Endothelial cell of umbilical vein (primary cell): ENCODE data around the gene REEP1. TPM values are rescaled to one million over a fixed set of nuclear protein-coding genes. Genes with fewer than 3 reads are reported as not detected.

Experiments used
- BruUV-seq: library from RNA; stranded (reverse); fragments of 400-500 nt; replicated peaks from 2 replicates; lab custom pipeline; 2021; lab: Mats Ljungman, UMichigan
- CTCF ChIA-PET: fragments of 300-600, 350-600 bp; sonication (Branson Sonifier 250); formaldehyde crosslinking; loops from one replicate; lab custom pipeline; 2021; ENCODE audit warnings: antibody characterized with exemption, inconsistent platforms; lab: Charles Lee
- POLR2A ChIA-PET: fragments of 300-600, 350-600 bp; sonication (Branson Sonifier 250); formaldehyde crosslinking; loops from one replicate; lab custom pipeline; 2021; ENCODE audit warnings: antibody characterized with exemption, inconsistent platforms; lab: Charles Lee
- DNase-seq: peaks from one replicate; pipeline ENCODE4 v3.0.0-alpha.2; 2011; ENCODE audit warnings: low read depth, low spot score
- FAIRE-seq: peaks from 2 replicates; lab custom pipeline; 2011; peaks lifted over from hg19 to GRCh38; lab: Jason Lieb, UNC
- H2AFZ ChIP-seq: 2 replicates; pipeline ENCODE4 v1.6.0; 2012; ENCODE audit warnings: low read depth, low read length, control low read depth, inconsistent platforms
- H3K27ac ChIP-seq: 2 replicates; pipeline ENCODE4 v1.5.1; 2011; ENCODE audit warnings: low read depth, mild to moderate bottlenecking, control low read depth, low read length, moderate library complexity; ENCODE audit not compliant: insufficient read depth
- H3K27me3 ChIP-seq, 2 experiments: 2 replicates each; pipeline versions ENCODE4 v1.6.0 to v1.6.1; 2011; ENCODE audit warnings: low read length in 2 of 2, mixed read lengths in 1 of 2; ENCODE audit not compliant: control insufficient read depth in 2 of 2, insufficient read depth in 2 of 2
- H3K36me3 ChIP-seq, 2 experiments: 2 replicates in 1 of 2; 3 replicates in 1 of 2; pipeline ENCODE4 v1.5.1; 2011; ENCODE audit warnings: low read length in 2 of 2, mild to moderate bottlenecking in 1 of 2, moderate library complexity in 1 of 2; ENCODE audit not compliant: control insufficient read depth in 2 of 2, insufficient read depth in 2 of 2; ENCODE audit errors: extremely low read depth in 1 of 2
- H3K4me1 ChIP-seq: 3 replicates; pipeline ENCODE4 v1.5.1; 2011; ENCODE audit warnings: mild to moderate bottlenecking, low read length; ENCODE audit not compliant: control insufficient read depth, insufficient read depth; ENCODE audit errors: extremely low read depth
- H3K4me2 ChIP-seq: 2 replicates; pipeline ENCODE4 v1.6.1; 2011; ENCODE audit warnings: low read length, control low read depth, mixed read lengths; ENCODE audit not compliant: insufficient read depth
- H3K4me3 ChIP-seq, 3 experiments: fragments of 200-600 bp in 1 of 3; sonication (generic), shearing (Covaris generic) in 1 of 3; replicated peaks in 1 of 3; 2 replicates each; pipeline ENCODE4 v1.5.1; 2011 to 2016; ENCODE audit warnings: control low read depth in 3 of 3, low read length in 3 of 3, mild to moderate bottlenecking in 2 of 3, inconsistent platforms in 1 of 3, low read depth in 1 of 3, moderate library complexity in 1 of 3; ENCODE audit not compliant: insufficient read depth in 1 of 3
- H3K79me2 ChIP-seq: 2 replicates; pipeline ENCODE4 v1.6.0; 2012; ENCODE audit warnings: low read length, inconsistent platforms; ENCODE audit not compliant: control insufficient read depth, insufficient read depth
- H3K9ac ChIP-seq: replicated peaks from 2 replicates; pipeline ENCODE3; 2011; ENCODE audit warnings: low read length, control low read depth; ENCODE audit not compliant: insufficient read depth; ENCODE audit errors: extremely low read depth
- H3K9me1 ChIP-seq: replicated peaks from 3 replicates; pipeline ENCODE4 v1.6.0; 2011; ENCODE audit warnings: mild to moderate bottlenecking, low read length; ENCODE audit not compliant: control insufficient read depth, insufficient read depth; ENCODE audit errors: extremely low read depth
- H3K9me3 ChIP-seq: replicated peaks from 2 replicates; pipeline ENCODE4 v1.5.1; 2012; ENCODE audit warnings: low read length, inconsistent platforms; ENCODE audit not compliant: control insufficient read depth, insufficient read depth
- H4K20me1 ChIP-seq: replicated peaks from 2 replicates; pipeline ENCODE3; 2011; ENCODE audit warnings: mild to moderate bottlenecking, low read length; ENCODE audit not compliant: control insufficient read depth, insufficient read depth; ENCODE audit errors: extremely low read depth
- CTCF ChIP-seq, 2 donors: IDR thresholded peaks; 1 replicate in 1 of 2; 2 replicates in 1 of 2; pipeline ENCODE4 v1.5.1; 2011; ENCODE audit warnings: low read length in 2 of 2, mild to moderate bottlenecking in 2 of 2, moderate library complexity in 2 of 2, control low read depth in 1 of 2, inconsistent platforms in 1 of 2, low read depth in 1 of 2; ENCODE audit not compliant: insufficient read depth in 1 of 2; ENCODE audit errors: extremely low read depth in 1 of 2
- EZH2 ChIP-seq: IDR thresholded peaks from 2 replicates; pipeline ENCODE4 v1.6.1; 2012; ENCODE audit warnings: borderline replicate concordance, low read depth, mild to moderate bottlenecking, moderate library complexity, low read length, inconsistent platforms; ENCODE audit not compliant: severe bottlenecking
- FOS ChIP-seq: IDR thresholded peaks from 2 replicates; pipeline ENCODE4 v1.6.1; 2011; ENCODE audit warnings: mild to moderate bottlenecking, low read length, moderate library complexity, borderline replicate concordance; ENCODE audit not compliant: insufficient read depth
- GATA2 ChIP-seq: IDR thresholded peaks from 2 replicates; pipeline ENCODE4 v1.7.0; 2011; ENCODE audit warnings: low read depth, mild to moderate bottlenecking, moderate library complexity, mixed read lengths, low read length; ENCODE audit not compliant: insufficient read length, insufficient read depth
- JUN ChIP-seq: IDR thresholded peaks from 2 replicates; pipeline ENCODE4 v1.6.1; 2011; ENCODE audit warnings: borderline replicate concordance, low read depth; ENCODE audit not compliant: insufficient read length, insufficient read depth
- MYC ChIP-seq: IDR thresholded peaks from one replicate; pipeline ENCODE4 v1.6.1; 2011; ENCODE audit warnings: mild to moderate bottlenecking, low read depth, low read length
- POLR2A ChIP-seq: IDR thresholded peaks from 2 replicates; pipeline ENCODE4 v1.6.1; 2012; ENCODE audit warnings: low read depth, mild to moderate bottlenecking, control low read depth, low read length
- POLR2AphosphoS5 ChIP-seq: IDR thresholded peaks from 2 replicates; pipeline ENCODE4 v1.6.1; 2012; ENCODE audit warnings: low read depth, mild to moderate bottlenecking, control low read depth, low read length, moderate library complexity; ENCODE audit not compliant: insufficient read depth
- dilution Hi-C: fragments of 300-500 bp; cut with MboI; formaldehyde crosslinking; loops from one replicate; pipeline ENCODE4 v1.15.0; 2019; ENCODE audit warnings: low sequenced_read_pairs; ENCODE audit not compliant: extremely low pct_ligation_motif_present
- intact Hi-C: fragments of 100-400 bp; cut with micrococcal nuclease; formaldehyde crosslinking; loops from one replicate; pipeline ENCODE4 v1.10.0; 2022
- polyA plus RNA-seq, 4 experiments: library from polyadenylated mRNA; depleted of rRNA in 3 of 4; stranded (reverse) in 3 of 4; unstranded in 1 of 4; fragments of >200 nt; gene quantifications; 2 replicates each; pipeline versions ENCODE4 v1.2.1 to v1.2.3, GENCODE V29; 2011 to 2012; ENCODE audit warnings: missing spikeins in 1 of 4
- total RNA-seq: library from RNA; stranded (reverse); gene quantifications from 2 replicates; pipeline ENCODE4 v1.2.3, GENCODE V29; 2021
- TF ChIP-seq, protein P1 (sequence below): IDR thresholded peaks from 2 replicates; pipeline ENCODE4 v1.6.1; 2011; ENCODE audit not compliant: insufficient read depth, insufficient read length

The REEP1 gene
- total and polyA plus RNA-seq, 2 donors (not counting 3 experiments of a cell fraction or from before 2014, with no cell fraction given): 0.11 to 0.53 TPM

DNA sequence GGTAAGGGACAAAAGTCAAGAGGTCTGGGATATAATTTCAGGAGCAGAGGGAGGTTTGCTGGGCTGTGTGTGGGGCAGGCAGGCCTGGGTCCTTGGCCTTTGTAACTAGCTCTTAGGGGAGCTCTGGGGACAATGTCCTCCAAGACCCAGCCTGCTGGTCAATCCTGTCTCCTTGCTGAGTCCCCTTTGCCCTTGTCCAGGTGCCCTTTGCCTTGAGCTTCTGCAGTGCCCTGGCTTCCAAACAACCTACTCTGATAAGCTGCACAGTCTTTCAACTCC is 30.0 kb upstream of the REEP1 start:
- FAIRE-seq (no peak), DNase-seq (no peak)
- intact Hi-C loops (loop anchor here (5.0 kb wide), 1 partner anchor 70 kb away; no protein-coding TSS in a partner anchor), dilution Hi-C loops (no loop called here)
- H3K36me3 ChIP-seq: no peaks in the 10 kb centered on the region
- peaks cover 3% of the 10 kb centered on the region for H3K4me1 ChIP-seq
- no peaks in the 10 kb centered on the region for H3K9me3 ChIP-seq
- TF ChIP-seq FOS: no peak
- ChIA-PET POLR2A (no interaction called here), CTCF (interaction anchor here (1.0 to 2.3 kb wide), 4 partner anchors 69 to 540 kb away, joined by 3 to 20 read pairs (median 4); no protein-coding TSS in a partner anchor)
- H3K27ac ChIP-seq: no peak overlapping the region
- no peak overlapping the region for H2AFZ ChIP-seq
- H3K4me3 ChIP-seq: no peak overlapping the region
- H3K4me2 ChIP-seq: no peak overlapping the region
- H3K27me3 ChIP-seq: peaks cover 0 to 2% of the 10 kb centered on the region in 2 experiments
- no peaks in the 10 kb centered on the region for H4K20me1 ChIP-seq
- BruUV-seq: no TSS peak
- H3K9me1 ChIP-seq: no peaks in the 10 kb centered on the region
- no peaks in the 10 kb centered on the region for H3K79me2 ChIP-seq
- no peak overlapping the region for H3K9ac ChIP-seq

DNA sequence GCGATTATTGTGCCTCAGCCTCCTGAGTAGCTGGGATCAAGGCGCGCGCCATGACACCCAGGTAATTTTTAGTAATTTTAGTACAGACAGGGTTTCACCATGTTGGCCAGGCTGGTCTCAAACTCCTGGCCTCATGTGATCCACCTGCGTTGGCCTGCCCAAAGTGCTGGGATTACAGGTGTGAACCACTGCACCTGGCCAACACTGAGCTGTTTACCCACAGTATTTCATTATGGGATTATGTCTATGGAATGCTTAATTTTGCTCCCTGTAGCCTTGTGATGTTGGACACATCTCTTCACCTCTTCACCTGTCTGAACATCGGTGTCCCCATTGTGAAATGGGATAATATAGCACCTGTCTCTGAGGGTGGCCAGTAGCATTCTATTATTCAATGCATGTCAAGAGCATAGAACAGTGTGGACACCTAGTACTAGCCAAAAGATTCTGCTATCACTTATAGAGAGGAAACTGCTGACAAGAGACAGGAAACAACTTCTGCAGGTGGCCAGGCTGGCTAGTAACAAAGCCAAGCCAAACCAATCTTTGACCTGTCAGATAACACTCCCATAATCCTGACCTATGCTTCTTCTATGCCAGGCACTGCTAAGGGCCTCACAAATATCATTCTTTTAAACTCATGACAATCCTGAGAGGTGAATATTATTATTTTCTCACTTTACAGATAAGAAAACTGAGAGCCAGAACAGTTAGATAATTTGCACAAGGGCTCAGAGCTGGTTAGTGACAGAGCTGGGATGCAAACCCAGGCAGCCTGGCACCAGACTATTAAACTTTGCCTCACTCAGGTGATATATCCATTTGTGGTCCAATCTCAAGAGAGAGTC is 29.4 kb upstream of the REEP1 start:
- TF ChIP-seq FOS (no peak), MYC (no peak), EZH2 (no peak), JUN (no peak), POLR2AphosphoS5 (no peak), POLR2A (no peak), CTCF (IDR thresholded peaks at IDR 0.05; ENCODE audit: extremely low read depth in 1 of 2, insufficient read depth in 1 of 2, low read depth in 1 of 2, low read length in 2 of 2) (no peak), GATA2 (no peak)
- TF ChIP-seq, protein P1, sequence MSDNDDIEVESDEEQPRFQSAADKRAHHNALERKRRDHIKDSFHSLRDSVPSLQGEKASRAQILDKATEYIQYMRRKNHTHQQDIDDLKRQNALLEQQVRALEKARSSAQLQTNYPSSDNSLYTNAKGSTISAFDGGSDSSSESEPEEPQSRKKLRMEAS: no peak
- no peak overlapping the region for H2AFZ ChIP-seq
- ChIA-PET CTCF (interaction anchor here (0.6 to 2.3 kb wide), 7 partner anchors 68 to 539 kb away, joined by 3 to 20 read pairs (median 3); no protein-coding TSS in a partner anchor), POLR2A (no interaction called here)
- H3K9me1 ChIP-seq: no peaks in the 10 kb centered on the region
- H3K9me3 ChIP-seq: no peaks in the 10 kb centered on the region
- H3K79me2 ChIP-seq: no peaks in the 10 kb centered on the region
- dilution Hi-C loops (no loop called here), intact Hi-C loops (loop anchor here (5.0 kb wide), 1 partner anchor 70 kb away; no protein-coding TSS in a partner anchor)
- H3K27me3 ChIP-seq: peaks cover 0 to 2% of the 10 kb centered on the region in 2 experiments
- DNase-seq (no peak), FAIRE-seq (no peak)
- no TSS peak for BruUV-seq
- H3K9ac ChIP-seq: no peak overlapping the region
- peaks cover 3% of the 10 kb centered on the region for H3K4me1 ChIP-seq
- no peaks in the 10 kb centered on the region for H4K20me1 ChIP-seq
- H3K4me2 ChIP-seq: no peak overlapping the region
- no peak overlapping the region for H3K27ac ChIP-seq
- H3K36me3 ChIP-seq: no peaks in the 10 kb centered on the region
- H3K4me3 ChIP-seq: no peak overlapping the region
